Calu3 (cell line): ENCODE data around the gene ELN. TPM values are rescaled to one million over a fixed set of nuclear protein-coding genes. Genes with fewer than 3 reads are reported as not detected.
A peak's percentile ranks its signal among the peaks of the same experiment; 100 is the strongest.

ENCODE experiments used
- BruUV-seq: library from RNA; stranded (reverse); fragments of 400-500 nt; replicated peaks from 2 replicates; lab custom pipeline; 2021; lab: Mats Ljungman, UMichigan
- CTCF ChIA-PET: fragments of 300-600 bp; sonication (Branson Sonifier 250); formaldehyde crosslinking; loops from one replicate; lab custom pipeline; 2022; ENCODE audit warnings: antibody characterized with exemption; lab: Charles Lee
- DNase-seq: peaks from one replicate; pipeline ENCODE4 v3.0.0; 2022
- H3K27ac Mint-ChIP-seq: one replicate; pipeline ENCODE4 v1.8.0; 2022; ENCODE audit warnings: mixed read lengths; ENCODE audit not compliant: unreplicated experiment
- H3K27me3 Mint-ChIP-seq: one replicate; pipeline ENCODE4 v1.8.0; 2022; ENCODE audit warnings: mixed read lengths; ENCODE audit not compliant: unreplicated experiment
- H3K36me3 Mint-ChIP-seq: one replicate; pipeline ENCODE4 v1.8.0; 2022; ENCODE audit warnings: mild to moderate bottlenecking, moderate library complexity, mixed read lengths; ENCODE audit not compliant: insufficient read depth, unreplicated experiment
- H3K4me1 Mint-ChIP-seq: one replicate; pipeline ENCODE4 v1.8.0; 2022; ENCODE audit warnings: mild to moderate bottlenecking, low read depth, mixed read lengths; ENCODE audit not compliant: unreplicated experiment
- H3K4me3 Mint-ChIP-seq: one replicate; pipeline ENCODE4 v1.8.0; 2022; ENCODE audit warnings: mild to moderate bottlenecking, low read depth, moderate library complexity, mixed read lengths; ENCODE audit not compliant: unreplicated experiment
- H3K9me3 Mint-ChIP-seq: one replicate; pipeline ENCODE4 v1.8.0; 2022; ENCODE audit warnings: low read depth, mixed read lengths; ENCODE audit not compliant: unreplicated experiment
- CTCF ChIP-seq: fragments of 200-600 bp; IDR thresholded peaks from one replicate; pipeline ENCODE4 v1.8.0; 2022; ENCODE audit warnings: antibody characterized with exemption; ENCODE audit not compliant: unreplicated experiment
- intact Hi-C: fragments of 100-400 bp; cut with micrococcal nuclease; formaldehyde crosslinking; loops from one replicate; pipeline ENCODE4 v1.10.0; 2022; ENCODE audit not compliant: unreplicated experiment
- total RNA-seq: library from RNA; stranded (reverse); gene quantifications from 2 replicates; pipeline ENCODE4 v1.2.3, GENCODE V29; 2022

ELN gene
- total RNA-seq, 1 experiment from 2014 or later = 0.42 TPM

- Mint-ChIP-seq H3K9me3 (no peaks in the 10 kb centered on the region), H3K36me3 (peaks cover 7% of the 10 kb centered on the region), H3K27me3 (no peaks in the 10 kb centered on the region), H3K27ac (peak overlapping the region; percentile 87), H3K4me3 (peak overlapping the region; percentile 65), H3K4me1 (peaks cover 11% of the 10 kb centered on the region)
- intact Hi-C loops = no loop called here
- TF ChIP-seq CTCF = no peak
- no TSS peak for BruUV-seq
- peak; percentile 73 for DNase-seq
- CTCF ChIA-PET = interaction anchor here (0.6 to 2.0 kb wide), 2 partner anchors 11 to 13 kb away, joined by 3 to 5 read pairs; partner anchors contain the start of gene LIMK1
Observed at GRCh38 chr7:74094224-74095101, 66.5 kb downstream of the ELN start.

GRCh38 chr7:74095135-74095534, 67.2 kb downstream of the ELN start:
- TF ChIP-seq CTCF = no peak
- CTCF ChIA-PET = no interaction called here
- DNase-seq = no peak
- Mint-ChIP-seq H3K4me1 (peaks cover 11% of the 10 kb centered on the region), H3K27me3 (no peaks in the 10 kb centered on the region), H3K4me3 (peak overlapping the region; percentile 65), H3K9me3 (no peaks in the 10 kb centered on the region), H3K36me3 (peaks cover 7% of the 10 kb centered on the region), H3K27ac (peak overlapping the region; percentile 87)
- no TSS peak for BruUV-seq
- intact Hi-C loops = no loop called here

GRCh38 chr7:74097937-74098614, 70.1 kb downstream of the ELN start:
- no TSS peak for BruUV-seq
- Mint-ChIP-seq H3K27ac (no peak overlapping the region), H3K27me3 (no peaks in the 10 kb centered on the region), H3K4me1 (peaks cover 11% of the 10 kb centered on the region), H3K9me3 (no peaks in the 10 kb centered on the region), H3K4me3 (no peak overlapping the region), H3K36me3 (peaks cover 19% of the 10 kb centered on the region)
- CTCF ChIA-PET = no interaction called here
- TF ChIP-seq CTCF = no peak
- no peak for DNase-seq
- intact Hi-C loops = no loop called here

- no peak for DNase-seq
- no peak for TF ChIP-seq CTCF
- H3K36me3 Mint-ChIP-seq = peaks cover 19% of the 10 kb centered on the region
Observed at GRCh38 chr7:74099031-74099430, 71.1 kb downstream of the ELN start.

More at GRCh38 chr7:74099031-74099430, 71.1 kb downstream of the ELN start:
- Mint-ChIP-seq H3K27ac (no peak overlapping the region), H3K4me3 (no peak overlapping the region), H3K4me1 (peaks cover 2% of the 10 kb centered on the region), H3K9me3 (no peaks in the 10 kb centered on the region), H3K27me3 (no peaks in the 10 kb centered on the region)
- CTCF ChIA-PET = no interaction called here
- no TSS peak for BruUV-seq
- intact Hi-C loops = no loop called here
